ENCODE data around the gene TFPI.

- TF ChIP-seq EZH2 (IDR thresholded peaks at IDR 0.05; ENCODE audit: borderline replicate concordance) = no peak
- TF ChIP-seq CTCF (IDR thresholded peaks at IDR 0.05; ENCODE audit: poor library complexity) = peak; percentile 6
Measured at GRCh38 chr2:187577310-187577709, 23.1 kb upstream of the TFPI start.

Data from hepatocyte (in vitro differentiated cells).